GM11168 (cell line): ENCODE measurements around the gene KRTAP4-11.
"Not testable (repeated sequence)": the region's sequence is repeated elsewhere in the genome, so short reads cannot be mapped to it uniquely, and the experiment has no call there.

Source experiments
- in situ Hi-C: fragments of 300-500 bp; cut with MboI; formaldehyde crosslinking; loops from one replicate; pipeline ENCODE4 v1.12.0; 2022; ENCODE audit warnings: low sequenced_read_pairs; ENCODE audit not compliant: unreplicated experiment

The KRTAP4-11 gene

GRCh38 chr17:41117846-41118386 is at the start of gene KRTAP4-11:
Gene KRTAP4-11 (minus strand): TSS chr17:41118373. CDS start chr17:41118315, 58 bp downstream.
- in situ Hi-C loops, result not testable (repeated sequence)

GRCh38 chr17:41167561-41167960 is 49.4 kb upstream of the KRTAP4-11 start:
- in situ Hi-C loops, result no loop called here

GRCh38 chr17:41163828-41164227 is 45.7 kb upstream of the KRTAP4-11 start:
- in situ Hi-C loops, result no loop called here

- in situ Hi-C loops, result no loop called here
Observed at GRCh38 chr17:41160648-41161047, 42.5 kb upstream of the KRTAP4-11 start, which contains the start of gene KRTAP4-4. Gene KRTAP4-4 (minus strand): TSS chr17:41160748. CDS start chr17:41160691, 57 bp downstream.

GRCh38 chr17:41160190-41160589 is 42.0 kb upstream of the KRTAP4-11 start:
- in situ Hi-C loops, result not testable (repeated sequence)

GRCh38 chr17:41153856-41154255 is 35.7 kb upstream of the KRTAP4-11 start:
- in situ Hi-C loops, result no loop called here

- in situ Hi-C loops, result no loop called here
Observed at GRCh38 chr17:41151525-41151924, 33.4 kb upstream of the KRTAP4-11 start.

- in situ Hi-C loops, result no loop called here
Observed at GRCh38 chr17:41150026-41150425, 31.9 kb upstream of the KRTAP4-11 start.

GRCh38 chr17:41149652-41149985 is 31.4 kb upstream of the KRTAP4-11 start, which contains the start of gene KRTAP4-5:
Gene KRTAP4-5 (minus strand): TSS chr17:41149825. CDS start chr17:41149767, 58 bp downstream.
- in situ Hi-C loops, result no loop called here

GRCh38 chr17:41148971-41149651 is 30.9 kb upstream of the KRTAP4-11 start:
- in situ Hi-C loops, result not testable (repeated sequence)

- in situ Hi-C loops, result no loop called here
Observed at GRCh38 chr17:41147531-41148204, 29.5 kb upstream of the KRTAP4-11 start.

GRCh38 chr17:41145261-41145660 is 27.1 kb upstream of the KRTAP4-11 start:
- in situ Hi-C loops, result no loop called here

- in situ Hi-C loops, result no loop called here
Observed at GRCh38 chr17:41144846-41145245, 26.7 kb upstream of the KRTAP4-11 start.

GRCh38 chr17:41141361-41141760 is 23.2 kb upstream of the KRTAP4-11 start:
- in situ Hi-C loops, result no loop called here

- in situ Hi-C loops, result no loop called here
Observed at GRCh38 chr17:41140360-41141131, 22.4 kb upstream of the KRTAP4-11 start, which contains the start of gene KRTAP4-6. Gene KRTAP4-6 (minus strand): TSS chr17:41140544. CDS start chr17:41140487, 57 bp downstream.

GRCh38 chr17:41139865-41140264 is 21.7 kb upstream of the KRTAP4-11 start:
- in situ Hi-C loops, result not testable (repeated sequence)

- in situ Hi-C loops, result no loop called here
Observed at GRCh38 chr17:41133880-41134735, 15.9 kb upstream of the KRTAP4-11 start.

- in situ Hi-C loops, result no loop called here
Observed at GRCh38 chr17:41131979-41132378, 13.8 kb upstream of the KRTAP4-11 start.

GRCh38 chr17:41127371-41127770 is 9.2 kb upstream of the KRTAP4-11 start:
- in situ Hi-C loops, result no loop called here

GRCh38 chr17:41126412-41126811 is 8.2 kb upstream of the KRTAP4-11 start:
- in situ Hi-C loops, result no loop called here
